ENCODE results near the gene ASS1.

Gene ASS1

DNA sequence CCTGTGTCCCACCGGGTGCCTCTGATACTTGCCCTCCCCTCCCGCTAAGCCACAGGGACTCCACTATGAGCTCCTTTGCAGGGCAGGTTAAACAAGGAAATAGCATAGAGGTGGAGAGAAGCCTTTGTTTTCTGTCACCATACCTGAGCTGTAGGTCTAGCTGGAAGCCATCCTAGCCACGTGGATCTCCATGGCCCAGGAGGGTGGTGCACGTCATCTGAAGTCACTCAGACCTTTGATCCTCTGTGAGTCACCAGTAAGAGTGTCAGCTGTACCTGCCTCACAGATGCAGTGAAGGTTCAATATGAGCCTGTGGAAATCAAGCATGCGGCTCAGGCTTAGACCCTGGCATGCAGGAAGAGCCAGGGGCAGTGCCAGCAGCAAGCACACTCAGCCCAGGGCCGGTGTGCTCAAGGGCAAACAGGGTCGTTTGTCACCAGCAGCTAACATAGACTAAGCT is 55.1 kb downstream of the ASS1 start:
- DNase-seq (ENCODE audit: low read depth): peak; percentile 6

DNA sequence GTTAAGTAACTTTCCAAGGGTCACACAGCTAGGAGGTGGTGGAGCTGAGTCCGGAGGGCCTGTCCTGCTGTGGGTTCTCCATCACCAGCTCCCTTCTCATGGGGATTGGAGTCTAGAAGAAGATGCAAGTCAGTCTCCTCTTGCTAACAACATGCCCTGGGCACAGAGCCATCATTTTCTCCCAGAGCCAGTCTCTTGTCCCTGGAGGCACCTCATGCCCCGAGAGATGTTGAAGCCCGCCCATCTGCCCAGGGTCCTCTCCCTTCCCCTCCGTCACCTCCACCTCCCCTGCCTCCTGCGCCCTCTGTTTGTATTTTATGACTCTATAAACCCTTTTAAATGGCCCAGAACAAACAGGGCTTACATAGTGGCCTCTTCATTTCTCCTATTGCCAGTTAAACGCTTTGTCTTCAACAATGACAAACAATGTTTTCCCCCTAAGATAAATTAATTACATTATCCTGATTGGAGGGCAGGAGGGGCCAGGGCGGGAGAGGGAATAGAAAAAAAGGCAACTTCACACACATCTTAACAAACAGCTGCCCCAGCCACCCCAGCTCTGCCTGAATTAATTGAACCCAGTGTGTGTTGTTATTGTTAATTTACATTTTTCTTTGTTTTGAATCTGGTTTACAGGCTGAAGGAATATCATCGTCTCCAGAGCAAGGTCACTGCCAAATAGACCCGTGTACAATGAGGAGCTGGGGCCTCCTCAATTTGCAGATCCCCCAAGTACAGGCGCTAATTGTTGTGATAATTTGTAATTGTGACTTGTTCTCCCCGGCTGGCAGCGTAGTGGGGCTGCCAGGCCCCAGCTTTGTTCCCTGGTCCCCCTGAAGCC is 55.8 kb downstream of the ASS1 start:
- no peak for DNase-seq (ENCODE audit: low read depth)

DNA sequence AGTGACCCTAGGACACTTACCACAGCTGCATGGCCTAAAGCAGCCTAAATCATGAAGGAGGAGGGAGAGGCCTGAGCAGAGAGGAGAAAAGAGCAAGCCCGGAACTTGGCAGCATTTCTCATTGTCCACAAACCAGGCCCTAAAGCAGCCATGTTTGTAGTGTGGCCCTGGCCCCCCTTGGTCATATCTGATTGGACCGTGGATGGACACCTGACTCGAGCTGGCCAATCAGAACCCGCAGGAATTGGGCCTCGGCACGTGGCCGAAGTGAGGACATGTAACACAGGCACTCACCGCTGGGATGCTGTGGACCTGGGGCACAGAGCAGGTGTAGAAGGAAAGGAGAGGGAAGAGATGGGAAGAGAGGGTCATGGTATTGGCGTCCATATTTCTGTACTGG is 56.9 kb downstream of the ASS1 start:
- no peak for DNase-seq (ENCODE audit: low read depth)

DNA sequence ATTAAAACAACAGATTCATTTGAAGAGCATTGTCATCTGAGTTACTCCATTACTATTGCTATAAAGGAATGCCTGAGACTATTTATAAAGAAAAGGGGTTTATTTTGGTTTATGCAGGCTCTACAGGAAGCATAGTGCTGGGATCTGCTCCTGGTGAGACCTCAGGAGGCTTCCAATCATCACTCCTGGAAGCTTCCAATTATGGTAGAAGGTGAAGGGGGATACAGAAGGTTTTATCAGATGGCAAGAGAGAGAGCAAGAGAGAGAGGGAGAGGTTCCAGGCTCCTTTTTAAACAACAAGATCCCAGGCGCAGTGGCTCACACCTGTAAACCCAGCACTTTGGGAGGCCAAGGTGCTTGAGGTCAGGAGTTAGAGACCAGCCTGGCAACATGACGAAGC is 63.5 kb downstream of the ASS1 start:
- no peak for DNase-seq (ENCODE audit: low read depth)

DNA sequence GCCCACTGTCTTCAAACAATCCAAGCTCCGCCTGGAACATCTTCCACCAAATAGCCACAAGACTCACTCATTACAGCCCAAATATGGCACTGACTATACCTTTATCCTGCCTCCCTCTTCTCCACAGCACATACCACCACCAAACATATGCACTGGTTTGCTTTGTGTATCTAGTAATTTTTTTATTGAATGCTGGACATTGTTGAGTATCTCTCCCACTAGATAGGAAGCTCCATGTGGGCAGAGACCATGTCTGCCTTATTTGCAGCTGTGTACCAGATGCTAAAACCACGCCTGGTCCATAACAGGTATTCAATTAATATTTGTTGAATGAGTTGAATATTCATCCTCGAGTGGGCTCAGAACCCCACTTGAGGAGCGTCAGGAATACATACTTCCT is 67.4 kb downstream of the ASS1 start:
- no peak for DNase-seq (ENCODE audit: low read depth)

DNA sequence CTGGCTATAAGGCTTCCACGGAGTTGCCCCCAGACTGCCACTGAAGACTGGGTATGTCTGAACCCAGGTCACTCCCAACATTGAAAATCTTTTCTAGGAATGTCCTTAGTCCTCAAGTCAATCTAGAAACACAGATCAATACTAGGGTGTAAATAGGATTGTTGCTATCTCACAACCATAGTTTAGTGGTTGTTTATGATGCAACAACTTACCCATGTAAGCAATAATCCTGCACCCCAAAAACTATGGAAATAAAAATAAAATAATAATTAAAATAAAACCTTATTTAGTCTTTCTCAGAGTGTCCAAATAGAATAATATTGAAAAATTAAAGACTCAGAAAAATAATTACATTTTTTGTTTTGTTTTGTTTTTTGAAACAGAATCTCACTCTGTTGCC is 68.3 kb downstream of the ASS1 start:
- DNase-seq (ENCODE audit: low read depth): no peak

DNA sequence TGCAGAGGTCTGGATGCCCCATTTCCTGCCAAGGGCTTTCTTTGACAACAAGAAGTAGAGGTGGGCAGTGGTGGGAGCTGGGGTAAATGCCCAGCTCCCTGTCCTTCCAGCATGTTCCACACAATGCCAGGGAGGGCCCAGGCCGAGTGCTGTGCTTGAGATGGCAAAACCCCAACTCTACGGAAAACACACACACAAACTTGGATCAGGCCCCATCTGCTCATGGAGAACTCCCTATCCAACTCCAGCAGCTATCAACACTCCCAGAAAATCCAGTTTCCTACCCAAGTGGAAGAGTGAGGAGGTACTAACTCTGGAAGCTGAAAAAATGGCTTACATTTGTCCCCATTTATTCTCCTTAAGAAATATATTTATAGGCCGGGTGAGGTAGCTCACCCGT is 73.5 kb downstream of the ASS1 start:
- DNase-seq (ENCODE audit: low read depth): no peak

DNA sequence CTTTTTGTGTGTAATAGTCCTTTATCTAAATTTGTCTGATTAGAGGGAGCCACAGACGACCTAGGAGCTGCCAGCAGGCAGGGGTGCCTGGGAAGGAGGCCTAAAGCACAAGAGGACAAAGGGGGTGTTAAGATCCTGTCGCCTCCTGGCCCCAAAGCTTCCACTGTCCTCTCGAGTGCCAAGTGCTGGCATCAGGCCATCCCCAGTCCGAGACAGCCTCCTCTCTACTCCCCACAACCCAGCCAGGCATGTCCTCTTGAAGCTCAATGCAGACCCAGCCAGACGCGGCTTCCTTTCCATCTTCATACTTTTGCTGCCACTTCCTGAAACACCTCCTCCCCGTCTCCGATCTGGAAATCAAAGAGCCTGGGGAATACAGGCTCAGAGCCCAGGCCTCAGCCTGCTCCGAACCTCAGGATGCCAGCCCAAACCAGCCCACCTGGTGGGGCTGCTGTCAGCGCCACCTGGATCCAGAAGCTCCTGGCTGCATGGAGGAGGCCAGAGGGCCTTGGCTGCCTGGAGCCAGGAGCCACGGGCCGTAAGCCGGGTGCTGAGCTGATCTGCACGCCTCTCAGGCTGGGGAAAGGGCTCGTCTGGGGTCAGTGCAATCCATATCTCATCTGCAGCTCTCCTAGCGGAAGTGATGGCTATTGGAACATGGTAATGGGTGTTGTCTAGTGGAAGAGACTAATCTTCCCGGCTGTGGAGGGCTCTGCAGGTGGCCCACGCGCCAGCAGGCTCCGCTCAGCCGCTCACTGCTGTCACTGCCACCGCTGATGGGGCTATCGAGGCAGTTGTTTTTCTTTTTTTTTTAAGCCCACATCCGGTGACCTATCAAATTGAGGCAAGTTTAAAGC is 74.4 kb downstream of the ASS1 start:
- no peak for DNase-seq (ENCODE audit: low read depth)

DNA sequence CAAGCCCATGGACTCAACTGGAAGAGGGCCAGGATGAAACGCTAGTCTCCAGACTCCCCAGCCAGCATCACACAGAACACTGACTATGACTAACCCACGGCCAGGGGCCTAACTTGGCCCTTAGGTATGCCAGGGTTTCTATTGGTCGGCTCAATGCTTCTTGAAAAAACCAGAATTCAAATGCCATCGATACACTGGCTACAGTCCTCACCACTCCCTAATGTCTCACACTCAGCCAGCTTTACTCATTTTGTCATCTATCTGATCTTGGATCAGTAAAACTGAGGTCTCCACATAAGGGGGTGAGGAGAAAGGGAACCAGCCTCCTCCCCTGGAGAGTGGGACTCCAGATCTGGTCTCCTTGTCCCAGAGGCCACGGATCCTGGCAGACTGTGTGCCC is 75.2 kb downstream of the ASS1 start:
- no peak for DNase-seq (ENCODE audit: low read depth)

DNA sequence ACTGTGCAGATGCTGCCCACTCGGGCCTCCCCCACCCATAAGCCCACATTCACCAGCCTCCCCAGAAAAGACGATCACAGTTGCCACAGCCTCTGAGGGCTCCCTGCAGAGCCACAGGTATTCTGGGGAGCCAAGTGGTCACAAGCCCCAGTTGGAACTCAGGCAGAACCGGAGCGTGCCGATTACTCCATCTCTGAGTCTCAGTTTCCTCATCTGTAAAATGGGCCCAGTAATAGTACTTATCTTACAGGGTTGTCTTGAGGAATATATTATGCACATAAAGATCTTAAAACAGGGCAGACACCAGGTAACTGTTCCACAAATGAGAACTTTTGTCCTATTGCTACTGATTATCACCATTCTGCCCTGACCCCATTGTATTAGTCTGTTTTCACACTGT is 77.0 kb downstream of the ASS1 start:
- no peak for DNase-seq (ENCODE audit: low read depth)

DNA sequence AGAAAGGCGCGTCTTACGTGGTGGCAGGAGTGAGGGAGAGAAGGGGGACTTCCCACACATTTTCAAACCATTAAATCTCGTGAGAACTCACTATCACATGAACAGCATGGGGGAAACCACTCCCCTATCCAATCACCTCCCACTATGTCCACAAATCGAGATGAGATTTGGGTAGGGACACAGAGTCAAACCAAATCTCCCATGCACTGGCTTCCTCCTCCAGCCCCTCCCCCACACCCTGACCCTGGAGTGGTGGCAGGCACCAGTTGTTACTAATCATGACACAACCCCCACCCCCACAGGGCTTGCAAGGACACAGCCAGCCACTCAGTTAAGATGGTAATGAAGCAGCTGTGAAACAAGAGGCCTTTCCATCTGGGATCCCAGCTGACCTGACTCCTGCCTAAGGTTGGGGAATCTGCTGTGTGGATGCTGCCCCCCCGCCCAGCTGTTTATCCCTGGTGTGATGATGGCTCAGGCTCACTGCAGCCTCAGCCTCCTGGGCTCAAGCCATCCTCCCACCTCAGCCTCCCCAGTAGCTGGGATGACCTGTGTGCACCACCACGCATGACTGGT is 77.6 kb downstream of the ASS1 start:
- DNase-seq (ENCODE audit: low read depth): no peak

DNA sequence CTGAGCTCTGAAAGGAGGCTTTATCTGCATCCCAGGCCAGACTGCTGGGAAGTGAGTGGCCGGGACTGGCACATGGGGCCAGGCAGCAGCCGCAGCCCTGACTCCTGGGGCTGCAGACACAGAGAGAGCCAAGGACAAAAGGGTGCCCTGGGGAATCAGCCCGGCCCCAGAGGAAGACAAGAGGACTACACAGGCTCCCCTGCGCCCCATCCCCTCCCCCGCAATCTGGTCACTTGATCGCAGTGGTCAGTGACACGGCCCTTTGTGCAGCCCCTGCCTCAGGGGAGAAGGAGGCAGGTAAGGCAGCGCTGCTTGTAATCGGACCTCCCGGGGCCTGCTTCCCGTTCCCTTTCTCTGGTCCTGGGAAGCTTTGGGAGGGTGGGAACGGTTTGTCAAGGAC is 79.2 kb downstream of the ASS1 start:
- DNase-seq (ENCODE audit: low read depth): no peak

DNA sequence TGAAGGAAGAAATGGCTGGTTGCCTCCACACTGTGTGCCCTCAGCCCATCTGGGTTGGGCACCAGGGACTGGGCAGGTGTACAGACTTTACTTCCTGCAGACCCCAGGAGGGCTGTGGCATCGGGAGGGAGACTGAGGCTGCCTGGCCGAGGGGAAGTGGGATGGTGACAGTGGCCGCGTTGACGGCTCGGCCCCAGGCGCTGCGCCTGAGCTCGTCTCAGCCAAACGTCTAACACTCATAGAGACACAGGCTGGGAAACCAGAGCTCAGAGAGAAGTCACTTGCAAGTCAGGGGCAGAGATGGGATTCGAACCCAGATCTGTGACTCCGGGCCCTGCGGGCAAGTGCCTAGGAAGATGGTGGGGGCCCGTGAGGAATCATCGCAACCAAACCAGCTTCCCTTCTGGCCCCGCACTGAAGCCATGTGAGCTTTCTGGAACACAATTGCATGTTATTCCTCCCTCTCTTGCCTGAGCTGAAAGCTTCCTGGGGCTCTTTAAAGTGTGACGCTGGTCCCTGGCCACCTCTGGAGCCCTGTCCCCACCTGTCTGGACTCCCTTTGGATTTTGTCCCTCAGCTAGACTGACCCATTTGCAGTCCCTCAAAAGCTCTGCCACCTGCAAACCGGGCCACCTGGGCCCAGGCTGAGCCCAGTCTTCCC is 81.6 kb downstream of the ASS1 start:
- no peak for DNase-seq (ENCODE audit: low read depth)

DNA sequence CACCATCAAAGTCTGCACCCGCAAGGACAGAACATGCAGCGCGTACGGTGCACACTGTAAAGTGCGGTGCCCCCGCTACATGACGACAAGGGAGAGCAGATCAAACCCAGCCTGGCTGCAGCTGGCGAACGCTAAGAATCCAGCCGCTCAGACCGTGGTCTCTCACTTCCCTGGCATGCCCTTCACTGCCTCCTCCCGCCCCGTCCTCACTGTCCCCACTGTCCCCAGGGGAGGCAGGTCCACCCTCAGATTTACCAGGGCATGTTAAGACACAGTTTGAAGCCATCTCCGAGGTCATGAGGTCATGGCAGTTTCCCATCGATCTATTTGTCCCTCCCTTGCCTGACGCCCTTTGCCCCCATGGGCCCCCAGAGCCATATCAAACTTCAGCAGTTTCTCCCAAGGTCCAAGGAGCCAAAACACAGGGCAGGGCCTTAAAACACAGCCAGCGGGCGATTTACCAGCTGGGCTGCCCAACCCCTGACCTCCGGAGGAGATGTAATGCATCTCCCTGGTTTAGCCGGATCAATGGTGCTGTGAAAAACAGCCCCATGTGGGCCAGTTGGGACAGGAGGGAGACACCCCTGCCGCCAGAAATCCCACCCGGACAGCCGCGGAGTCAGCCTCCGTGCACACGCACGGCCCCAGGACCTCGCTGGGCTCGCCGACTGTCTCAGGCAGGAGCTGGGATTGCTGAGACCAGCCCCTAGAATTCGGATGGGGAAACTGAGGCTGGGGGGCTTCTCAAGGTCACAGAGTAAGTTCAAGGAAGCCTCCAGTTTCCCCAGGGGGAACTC is 82.3 kb downstream of the ASS1 start:
- no peak for DNase-seq (ENCODE audit: low read depth)

DNA sequence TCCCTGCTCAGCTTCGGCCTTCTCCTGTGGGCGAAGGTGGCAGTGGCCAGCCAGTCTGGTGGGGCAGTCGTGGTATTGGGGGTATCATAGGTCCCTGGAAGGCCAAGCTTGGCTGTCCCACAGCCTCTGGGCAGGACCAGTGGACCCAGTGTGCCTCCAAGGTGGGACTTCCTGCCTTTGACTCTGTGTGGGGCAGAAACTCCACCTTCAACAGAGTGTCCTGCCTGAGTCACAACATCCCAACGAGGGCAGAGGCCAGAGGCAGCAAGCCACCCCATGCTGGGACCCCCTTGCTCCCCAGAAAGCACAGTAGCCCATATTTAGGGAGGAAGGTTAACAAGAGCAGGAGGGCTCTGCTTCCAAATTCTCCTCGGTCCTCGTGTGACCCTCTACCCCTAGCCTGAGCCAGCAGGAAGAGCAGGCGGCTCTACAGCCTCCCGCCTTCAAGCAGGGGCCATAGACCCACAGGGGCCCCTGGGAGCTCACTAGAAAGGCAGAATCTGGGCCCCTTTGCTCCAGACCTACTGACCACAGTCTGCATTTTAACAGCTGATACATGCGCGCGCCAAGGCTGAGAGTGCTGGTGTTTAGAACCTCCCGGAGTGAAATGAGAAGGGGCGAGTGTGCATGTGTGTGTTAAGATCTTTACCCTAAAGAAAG is 83.0 kb downstream of the ASS1 start:
- no peak for DNase-seq (ENCODE audit: low read depth)

DNA sequence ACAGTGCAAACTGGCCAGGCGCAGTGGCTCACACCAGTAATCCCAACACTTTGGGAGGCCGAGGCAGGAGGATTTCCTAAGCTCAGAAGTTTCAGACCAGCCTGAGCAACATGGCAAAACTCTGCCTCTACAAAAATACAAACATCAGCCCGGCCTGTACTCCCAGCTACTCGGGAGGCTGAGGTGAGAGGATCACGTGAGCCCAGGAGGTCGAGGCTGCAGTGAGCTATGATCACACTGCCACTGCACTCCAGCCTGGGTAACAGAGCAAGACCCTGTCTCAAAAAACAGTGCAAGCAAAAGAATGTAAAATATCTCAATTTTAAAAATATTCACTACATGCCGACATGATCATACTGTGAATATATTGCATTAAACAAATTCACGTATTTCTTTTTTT is 83.9 kb downstream of the ASS1 start:
- DNase-seq (ENCODE audit: low read depth): no peak

DNA sequence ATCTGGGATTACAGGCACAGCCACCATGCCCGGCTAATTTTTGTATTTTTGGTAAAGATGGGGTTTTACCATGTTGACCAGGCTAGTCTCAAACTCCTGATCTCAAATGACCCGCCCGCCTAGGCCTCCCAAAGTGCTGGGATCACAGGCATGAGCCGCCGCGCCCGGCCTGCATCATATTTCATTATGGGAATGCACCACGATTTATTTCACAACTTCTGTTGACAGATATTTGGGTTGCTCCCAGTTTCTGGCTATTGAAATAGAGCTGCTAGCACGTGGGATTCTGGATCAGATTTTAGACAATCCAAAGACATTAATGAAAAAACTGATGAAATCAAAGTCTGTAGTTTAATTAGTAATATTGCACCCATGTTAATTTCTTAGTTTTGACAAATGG is 86.2 kb downstream of the ASS1 start:
- DNase-seq (ENCODE audit: low read depth): no peak

DNA sequence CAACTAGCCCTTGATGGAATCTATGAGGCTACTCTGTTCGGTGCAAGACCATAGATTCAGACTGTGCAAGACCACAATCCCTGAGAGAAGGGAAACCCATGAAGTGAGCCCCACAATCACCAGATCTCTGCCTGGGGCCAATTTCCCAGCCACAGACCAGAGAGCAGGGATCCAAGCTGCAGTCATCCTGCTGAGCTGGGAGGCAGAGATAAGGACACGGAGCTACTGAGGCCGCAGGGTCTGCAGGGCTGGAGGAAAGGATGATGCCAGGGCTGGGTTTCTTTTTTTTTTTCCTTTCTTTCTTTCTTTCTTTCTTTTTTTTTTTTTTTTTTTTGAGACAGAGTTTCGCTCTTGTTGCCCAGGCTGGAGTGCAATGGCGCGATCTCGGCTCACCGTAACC is 86.9 kb downstream of the ASS1 start:
- DNase-seq (ENCODE audit: low read depth): no peak

DNA sequence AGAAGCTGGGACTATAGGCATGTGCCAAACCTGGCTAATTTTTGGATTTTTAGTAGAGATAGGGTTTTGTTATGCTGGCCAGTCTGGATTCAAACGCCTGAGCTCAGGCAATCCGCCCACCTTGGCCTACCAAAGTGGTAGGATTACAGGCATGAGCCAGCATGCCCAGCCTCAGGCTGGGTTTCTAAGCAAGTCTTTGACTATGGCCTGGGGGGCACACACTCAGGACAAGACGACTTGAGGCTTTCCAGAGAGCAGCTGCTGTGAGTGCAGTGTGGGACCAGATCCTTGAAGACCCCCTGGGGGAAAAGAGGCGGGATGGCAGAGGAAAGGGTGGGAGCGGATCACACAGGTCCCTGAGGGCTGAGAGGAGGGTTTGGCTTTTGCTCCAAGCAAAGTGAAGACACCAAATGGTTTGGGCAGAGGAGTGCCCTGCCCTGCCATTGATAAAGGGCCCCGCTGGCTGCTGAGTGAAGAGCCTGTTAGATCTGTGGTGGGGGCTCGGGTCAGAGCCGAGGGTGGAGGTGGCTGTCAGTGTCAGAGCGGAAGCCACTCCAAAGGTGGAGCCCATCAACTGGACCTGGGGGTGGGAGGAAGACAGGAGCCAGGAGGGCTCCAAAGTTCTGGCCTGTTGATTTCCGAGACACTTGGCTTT is 87.8 kb downstream of the ASS1 start:
- DNase-seq (ENCODE audit: low read depth): no peak

DNA sequence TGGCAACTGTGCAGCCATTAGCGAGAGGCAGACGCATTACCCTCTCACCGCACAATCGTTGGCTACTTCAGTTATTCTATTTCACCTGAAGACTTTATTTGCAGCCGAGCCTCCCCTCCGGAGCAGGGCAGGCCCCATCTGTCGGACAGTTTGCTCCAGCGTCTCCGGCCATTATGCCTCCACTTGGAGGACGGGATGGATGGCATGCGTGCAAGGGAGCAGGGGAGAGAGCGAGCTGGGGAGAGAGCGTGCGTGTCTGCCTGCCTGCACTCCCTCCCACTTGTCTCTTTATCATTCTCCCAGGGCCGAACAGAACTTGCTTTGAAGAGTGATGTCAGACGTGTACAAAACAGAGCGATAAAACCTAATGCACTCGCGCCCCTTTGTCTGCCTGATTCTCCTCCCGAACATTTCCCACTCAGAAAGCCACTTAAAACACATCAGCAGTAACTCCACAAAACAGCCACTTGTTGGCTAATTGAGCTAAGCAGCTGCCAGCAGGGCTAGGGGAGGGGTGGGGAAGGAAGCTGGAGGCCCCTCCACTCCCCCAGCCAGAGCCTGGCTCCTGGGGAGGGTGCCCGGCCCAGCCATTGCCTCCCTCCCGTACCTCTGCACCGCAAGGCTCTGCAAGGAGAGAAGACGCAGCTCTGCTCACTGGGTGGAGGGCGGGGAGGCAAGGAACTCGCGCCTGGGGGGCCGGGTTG is 91.2 kb downstream of the ASS1 start:
- no peak for DNase-seq (ENCODE audit: low read depth)
